NCI-H510A (cell line): ENCODE measurements around the gene TNFRSF18.
A peak's percentile ranks its signal among the peaks of the same experiment; 100 is the strongest.

Experiments used
- DNase-seq: peaks from one replicate; lab custom pipeline; 2025; lab: John Stamatoyannopoulos, UW

The TNFRSF18 gene

GRCh38 chr1:1240348-1240732 is 33.9 kb upstream of the TNFRSF18 start:
- no peak for DNase-seq

GRCh38 chr1:1239614-1240347 is 33.4 kb upstream of the TNFRSF18 start:
- DNase-seq = no peak

GRCh38 chr1:1239227-1239613 is 32.8 kb upstream of the TNFRSF18 start:
- no peak for DNase-seq

- DNase-seq = no peak
Observed at GRCh38 chr1:1238702-1239178, 32.3 kb upstream of the TNFRSF18 start.

DNA sequence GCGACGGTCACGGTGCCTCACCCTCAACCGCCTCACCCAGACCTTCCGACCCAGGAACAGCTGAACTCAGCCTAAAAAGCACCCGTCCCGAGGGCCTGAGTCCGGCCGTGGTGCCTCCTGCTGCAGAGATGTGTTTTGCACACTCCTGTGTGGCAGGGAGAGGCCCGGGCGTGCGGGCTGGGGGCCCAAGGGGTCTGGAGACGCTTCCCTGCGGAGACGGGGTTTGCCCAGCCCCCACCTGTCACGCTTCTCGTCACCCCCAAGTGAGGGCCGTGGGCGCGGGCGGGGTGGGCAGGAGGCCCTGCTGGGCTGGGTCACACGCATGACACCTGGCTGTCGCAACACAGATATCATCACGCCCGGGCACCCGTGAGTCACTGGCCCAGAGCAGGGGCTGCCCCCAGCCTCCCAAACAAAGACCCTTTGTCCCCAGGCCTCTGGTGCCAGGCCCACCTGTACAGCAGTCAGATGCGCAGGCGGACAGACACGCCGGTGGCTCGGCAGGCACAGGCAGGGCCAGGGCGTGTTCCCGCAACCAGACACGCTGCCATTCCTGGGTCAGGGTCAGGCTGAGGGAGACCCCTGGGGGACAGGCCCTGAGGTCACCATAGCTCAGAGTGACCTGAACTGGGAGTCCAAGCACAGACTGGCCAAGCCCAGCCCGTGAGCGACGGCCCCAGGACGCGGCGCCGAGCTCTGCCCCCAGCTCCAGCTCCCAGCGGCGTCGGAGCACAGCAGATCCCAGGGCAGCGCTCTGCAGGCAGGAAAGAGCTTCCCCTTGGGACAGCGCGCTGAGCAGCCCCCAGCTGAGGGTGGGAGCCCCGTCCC is 31.7 kb upstream of the TNFRSF18 start:
- no peak for DNase-seq

DNA sequence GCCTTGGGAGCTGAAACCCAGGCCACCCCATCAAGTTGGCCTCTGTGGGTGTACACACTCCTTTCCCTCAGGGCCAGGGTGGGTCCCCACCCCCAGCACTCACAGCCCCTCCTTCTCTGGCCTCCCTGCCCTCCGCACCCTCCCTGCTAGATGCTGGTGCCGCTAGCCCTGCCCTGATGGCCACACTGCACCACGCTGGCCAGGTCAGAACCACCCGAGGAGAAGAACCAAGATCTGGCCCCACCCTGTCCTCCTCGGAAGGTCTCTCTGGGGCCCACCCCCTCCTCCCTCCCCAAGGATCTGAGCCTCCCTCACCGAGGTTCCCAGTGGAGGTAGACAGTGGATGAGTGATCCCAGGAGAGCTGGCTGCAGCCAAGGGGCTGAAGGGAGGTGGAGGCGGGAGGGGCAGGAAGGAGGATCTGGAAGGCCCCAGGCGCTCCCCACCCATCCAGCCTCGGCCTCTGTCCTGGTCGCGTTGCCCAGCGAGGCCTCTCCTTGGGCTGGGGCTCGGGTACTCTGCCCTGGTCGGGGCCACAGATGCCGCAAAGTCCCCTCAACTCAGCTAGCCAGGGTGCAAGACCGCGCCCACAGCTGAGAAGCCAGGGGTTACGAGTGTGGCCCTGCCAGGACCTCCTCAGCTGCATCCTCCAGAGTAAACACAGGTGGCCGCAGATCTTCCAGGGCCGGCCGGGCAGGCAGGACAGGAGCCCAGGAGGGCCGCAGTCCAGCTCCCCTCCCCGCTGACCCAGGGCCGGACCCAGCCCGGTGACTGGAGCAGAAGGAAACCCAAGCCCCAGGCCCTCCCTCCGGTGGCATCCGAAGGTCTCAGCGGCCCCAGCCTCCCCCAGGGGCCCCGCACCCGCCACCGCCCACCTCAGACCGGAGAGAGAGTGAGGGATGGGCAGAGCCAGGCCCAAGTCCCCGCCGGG is 30.8 kb upstream of the TNFRSF18 start:
- DNase-seq = no peak

- peak; percentile 92 for DNase-seq
Observed at GRCh38 chr1:1236176-1236763, 29.9 kb upstream of the TNFRSF18 start.

- DNase-seq = no peak
Observed at GRCh38 chr1:1235016-1235744, 28.8 kb upstream of the TNFRSF18 start.

GRCh38 chr1:1234180-1234808 is 27.9 kb upstream of the TNFRSF18 start:
- no peak for DNase-seq

DNA sequence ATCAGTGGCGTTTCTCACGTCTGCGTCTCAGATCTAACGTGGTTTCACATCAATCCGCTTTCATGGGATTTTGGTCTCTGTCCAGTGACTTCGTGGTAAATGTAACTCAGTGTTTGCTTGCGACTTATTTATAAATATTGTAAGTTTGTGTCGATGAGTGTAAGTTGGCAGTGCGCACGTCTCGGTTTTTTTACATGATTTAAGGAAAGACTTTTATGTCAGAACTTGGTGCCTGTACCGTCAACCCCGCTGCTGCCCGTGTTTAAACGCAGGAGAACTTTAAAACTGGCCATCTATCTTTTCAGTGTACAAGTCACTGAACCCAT is 27.1 kb upstream of the TNFRSF18 start:
- DNase-seq = no peak

DNA sequence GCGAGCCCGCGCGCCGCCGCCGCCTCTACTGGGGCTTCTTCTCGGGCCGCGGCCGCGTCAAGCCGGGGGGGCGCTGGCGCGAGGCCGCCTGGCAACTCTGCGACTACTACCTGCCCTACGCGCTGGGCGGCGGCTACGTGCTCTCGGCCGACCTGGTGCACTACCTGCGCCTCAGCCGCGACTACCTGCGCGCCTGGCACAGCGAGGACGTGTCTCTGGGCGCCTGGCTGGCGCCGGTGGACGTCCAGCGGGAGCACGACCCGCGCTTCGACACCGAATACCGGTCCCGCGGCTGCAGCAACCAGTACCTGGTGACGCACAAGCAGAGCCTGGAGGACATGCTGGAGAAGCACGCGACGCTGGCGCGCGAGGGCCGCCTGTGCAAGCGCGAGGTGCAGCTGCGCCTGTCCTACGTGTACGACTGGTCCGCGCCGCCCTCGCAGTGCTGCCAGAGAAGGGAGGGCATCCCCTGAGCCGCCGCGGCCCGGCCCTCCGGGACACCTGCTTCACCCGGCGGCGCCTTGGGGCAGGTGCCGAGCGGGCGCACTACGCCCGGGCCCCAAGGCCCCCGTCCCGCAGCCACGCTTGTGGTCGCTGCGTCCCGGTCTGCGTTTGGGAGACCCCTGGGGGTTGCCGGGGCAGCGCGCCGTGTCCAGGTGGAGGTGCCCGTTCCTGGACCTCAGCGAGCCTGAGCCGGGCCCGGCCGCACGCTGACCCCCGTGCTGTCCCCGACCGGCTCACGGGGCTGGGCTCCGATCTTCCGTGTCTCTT is 26.6 kb upstream of the TNFRSF18 start:
- DNase-seq = no peak

GRCh38 chr1:1232208-1232795 is 25.9 kb upstream of the TNFRSF18 start, which contains the start of gene B3GALT6:
B3GALT6 (plus strand) TSS chr1:1232237; CDS start chr1:1232279, 42 bp downstream.
- no peak for DNase-seq

DNA sequence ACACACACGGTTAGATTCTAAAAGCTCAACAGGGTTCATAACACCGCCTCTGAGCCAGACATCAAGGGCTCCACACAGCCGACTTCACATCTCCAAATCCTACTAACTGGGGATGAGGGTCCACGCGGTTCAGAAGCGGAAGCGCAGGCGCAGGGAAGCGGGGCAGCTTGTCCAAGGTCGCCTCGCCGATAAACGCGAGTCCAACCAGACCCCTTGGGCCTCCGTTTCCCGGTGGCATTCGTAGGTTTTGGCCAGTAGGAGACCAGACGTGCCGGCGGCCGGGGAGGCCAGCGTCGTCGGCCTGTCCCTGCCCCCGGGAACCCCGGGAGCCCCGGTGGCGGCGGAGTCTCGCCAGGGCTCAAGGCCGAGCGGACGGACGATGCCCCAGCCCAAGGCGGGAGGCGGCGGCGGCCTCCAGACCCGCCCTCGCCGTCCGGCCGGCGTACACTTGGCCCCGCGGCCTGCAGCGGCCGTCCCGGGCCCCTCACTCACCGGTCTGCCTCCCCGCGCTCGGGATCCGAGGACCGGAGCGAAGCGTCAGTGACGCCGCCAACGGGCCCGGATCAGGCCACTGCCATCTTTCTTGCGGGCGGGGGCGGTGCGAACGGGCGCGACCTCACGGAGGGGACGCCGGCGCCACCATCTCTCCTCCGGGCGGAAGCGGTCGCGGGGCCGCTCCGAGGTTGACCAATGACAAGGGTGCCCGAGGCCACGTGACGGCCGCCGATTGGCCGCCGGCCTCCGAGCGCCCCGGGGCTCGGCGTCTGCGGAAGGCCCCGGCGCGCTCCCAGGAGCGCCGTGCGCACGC is 25.2 kb upstream of the TNFRSF18 start, which contains the start of gene SDF4:
Gene SDF4 (minus strand): TSS at position 602 of the 808 bp plus-strand sequence. CDS start 3,229 bp downstream, outside the sequence.
- peak; percentile 100 for DNase-seq

DNA sequence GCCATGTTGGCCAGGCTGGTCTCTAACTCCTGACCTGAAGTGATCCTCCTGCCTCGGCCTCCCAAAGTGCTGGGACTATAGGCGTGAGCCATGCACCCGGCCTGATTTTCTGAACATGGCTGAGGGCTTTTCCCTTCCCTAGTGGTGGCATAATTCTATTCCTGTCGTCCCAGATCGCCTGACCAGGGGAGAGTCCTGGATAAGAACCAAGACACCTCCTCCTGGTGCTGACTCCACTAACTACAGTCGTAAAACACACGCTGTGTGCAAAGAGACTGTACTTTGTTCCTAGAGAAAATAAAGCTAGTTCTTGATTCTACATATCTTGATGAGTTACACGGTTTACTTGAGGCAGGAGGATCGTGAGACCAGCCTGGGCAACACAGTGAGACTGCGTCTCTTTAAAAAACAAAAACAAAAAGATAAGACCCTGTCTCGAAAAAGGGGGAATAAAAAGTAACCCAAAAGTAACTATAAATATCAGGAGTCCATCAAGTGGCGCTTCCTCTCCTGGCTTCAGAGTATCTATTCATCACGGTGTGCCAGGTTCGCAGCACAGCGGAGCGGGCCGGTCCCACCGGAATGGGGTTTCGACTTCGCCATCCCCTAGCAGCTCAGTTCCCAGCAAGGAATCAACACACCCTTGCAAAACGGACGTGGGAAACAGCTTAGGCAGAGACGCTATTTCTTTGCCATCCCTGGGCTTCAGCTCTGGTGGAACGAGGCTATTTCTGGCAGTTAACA is 24.4 kb upstream of the TNFRSF18 start:
- DNase-seq = peak; percentile 71

- DNase-seq = no peak
Observed at GRCh38 chr1:1229770-1230169, 23.4 kb upstream of the TNFRSF18 start.

GRCh38 chr1:1228596-1229321 is 22.4 kb upstream of the TNFRSF18 start:
- no peak for DNase-seq

DNA sequence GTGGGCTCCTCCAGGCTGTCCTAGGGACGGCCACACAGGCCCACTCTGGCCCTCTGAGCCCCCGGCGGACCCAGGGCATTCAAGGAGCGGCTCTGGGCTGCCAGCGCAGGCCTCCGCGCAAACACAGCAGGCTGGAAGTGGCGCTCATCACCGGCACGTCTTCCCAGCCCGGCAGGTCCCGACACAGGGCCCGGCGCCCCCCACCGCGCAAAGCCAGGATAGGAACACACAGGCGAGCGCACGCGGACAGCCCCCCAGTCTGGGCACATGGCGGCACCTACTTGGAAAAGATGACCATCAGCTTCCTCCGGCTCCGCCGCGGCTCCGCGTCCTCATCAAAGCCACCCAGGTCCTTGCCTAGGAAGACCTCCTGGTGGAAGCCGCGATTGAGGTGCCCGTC is 21.8 kb upstream of the TNFRSF18 start:
- DNase-seq = no peak
